Pulmonary artery endothelial cell (primary cell): ENCODE results near the gene GCC2. TPM values are rescaled to one million over a fixed set of nuclear protein-coding genes. Genes with fewer than 3 reads are reported as not detected.
"Not testable (repeated sequence)": the region's sequence is repeated elsewhere in the genome, so short reads cannot be mapped to it uniquely, and the experiment has no call there.

Experiments used
- DNase-seq: peaks from one replicate; pipeline ENCODE4 v3.0.0-alpha.2; 2011; ENCODE audit warnings: low read depth, low spot score
- total RNA-seq: library from RNA; depleted of rRNA; stranded (reverse); fragments of >200 nt; gene quantifications from 2 replicates; pipeline ENCODE4 v1.2.3, GENCODE V29; 2014

GCC2 gene
- total RNA-seq, 1 donor from 2014 or later = 16.4 TPM

GRCh38 chr2:108436976-108437375, 12.0 kb upstream of the GCC2 start:
- no peak for DNase-seq

GRCh38 chr2:108441712-108442111, 7.3 kb upstream of the GCC2 start:
- DNase-seq = no peak

- no peak for DNase-seq
These were observed 3.8 kb upstream of the GCC2 start for GRCh38 chr2:108444941-108445840.

- DNase-seq = no peak
These were observed 2.3 kb upstream of the GCC2 start for GRCh38 chr2:108446703-108447102.

GRCh38 chr2:108447947-108448677, 894 bp upstream of the GCC2 start:
- no peak for DNase-seq

GRCh38 chr2:108449410-108450130, 564 bp downstream of the GCC2 start:
- no peak for DNase-seq

GRCh38 chr2:108450863-108451262, 1.9 kb downstream of the GCC2 start:
- DNase-seq = no peak

GRCh38 chr2:108451976-108452375, 3.0 kb downstream of the GCC2 start:
- no peak for DNase-seq

- not testable (repeated sequence) for DNase-seq
These were observed 4.5 kb downstream of the GCC2 start for GRCh38 chr2:108453530-108453929.

GRCh38 chr2:108454440-108454839, 5.4 kb downstream of the GCC2 start:
- DNase-seq = no peak

- DNase-seq = no peak
These were observed 6.6 kb downstream of the GCC2 start for GRCh38 chr2:108455571-108455970.

- no peak for DNase-seq
These were observed 9.1 kb downstream of the GCC2 start for GRCh38 chr2:108458082-108458481.

GRCh38 chr2:108459441-108459840, 10.4 kb downstream of the GCC2 start:
- no peak for DNase-seq

GRCh38 chr2:108460345-108461037, 11.5 kb downstream of the GCC2 start:
- no peak for DNase-seq

GRCh38 chr2:108477099-108477498, 28.1 kb downstream of the GCC2 start:
- DNase-seq = no peak

GRCh38 chr2:108485253-108485652, 36.2 kb downstream of the GCC2 start:
- no peak for DNase-seq

- DNase-seq = no peak
These were observed 41.6 kb downstream of the GCC2 start for GRCh38 chr2:108490506-108491122.

- no peak for DNase-seq
These were observed 42.8 kb downstream of the GCC2 start for GRCh38 chr2:108491848-108492247.

GRCh38 chr2:108492364-108492763, 43.4 kb downstream of the GCC2 start:
- DNase-seq = no peak

GRCh38 chr2:108496167-108496566, 47.2 kb downstream of the GCC2 start:
- DNase-seq = not testable (repeated sequence)

GRCh38 chr2:108507620-108508019, 58.6 kb downstream of the GCC2 start:
- not testable (repeated sequence) for DNase-seq
